Bronchial epithelial cell (primary cell): ENCODE data around the gene HOXB9. TPM values are rescaled to one million over a fixed set of nuclear protein-coding genes. Genes with fewer than 3 reads are reported as not detected.

Experiments
- DNase-seq: peaks from one replicate; pipeline ENCODE4 v3.0.0-alpha.2; 2010; ENCODE audit warnings: low read depth
- FAIRE-seq: peaks from 2 replicates; lab custom pipeline; 2011; peaks lifted over from hg19 to GRCh38; lab: Jason Lieb, UNC
- H3K27me3 ChIP-seq: 2 replicates; pipeline ENCODE4 v1.5.1; 2011; ENCODE audit warnings: low read length; ENCODE audit not compliant: control insufficient read depth, insufficient read depth
- H3K36me3 ChIP-seq: 2 replicates; pipeline ENCODE4 v1.5.1; 2011; ENCODE audit warnings: low read length; ENCODE audit not compliant: control insufficient read depth, insufficient read depth
- H3K4me3 ChIP-seq: 2 replicates; pipeline ENCODE4 v1.5.1; 2011; ENCODE audit warnings: mild to moderate bottlenecking, low read depth, low read length, control low read depth
- total RNA-seq: library from RNA; depleted of rRNA; stranded (reverse); fragments of >200 nt; gene quantifications from 2 replicates; pipeline ENCODE4 v1.2.1, GENCODE V29; 2014
- TF ChIP-seq, protein P1 (sequence below): IDR thresholded peaks from 2 replicates; pipeline ENCODE4 v1.5.1; 2011; ENCODE audit warnings: mild to moderate bottlenecking, moderate library complexity, low read length, control low read depth, inconsistent platforms; ENCODE audit not compliant: insufficient read depth, severe bottlenecking

Gene HOXB9
- total RNA-seq, 1 donor from 2014 or later, result not detected

DNA sequence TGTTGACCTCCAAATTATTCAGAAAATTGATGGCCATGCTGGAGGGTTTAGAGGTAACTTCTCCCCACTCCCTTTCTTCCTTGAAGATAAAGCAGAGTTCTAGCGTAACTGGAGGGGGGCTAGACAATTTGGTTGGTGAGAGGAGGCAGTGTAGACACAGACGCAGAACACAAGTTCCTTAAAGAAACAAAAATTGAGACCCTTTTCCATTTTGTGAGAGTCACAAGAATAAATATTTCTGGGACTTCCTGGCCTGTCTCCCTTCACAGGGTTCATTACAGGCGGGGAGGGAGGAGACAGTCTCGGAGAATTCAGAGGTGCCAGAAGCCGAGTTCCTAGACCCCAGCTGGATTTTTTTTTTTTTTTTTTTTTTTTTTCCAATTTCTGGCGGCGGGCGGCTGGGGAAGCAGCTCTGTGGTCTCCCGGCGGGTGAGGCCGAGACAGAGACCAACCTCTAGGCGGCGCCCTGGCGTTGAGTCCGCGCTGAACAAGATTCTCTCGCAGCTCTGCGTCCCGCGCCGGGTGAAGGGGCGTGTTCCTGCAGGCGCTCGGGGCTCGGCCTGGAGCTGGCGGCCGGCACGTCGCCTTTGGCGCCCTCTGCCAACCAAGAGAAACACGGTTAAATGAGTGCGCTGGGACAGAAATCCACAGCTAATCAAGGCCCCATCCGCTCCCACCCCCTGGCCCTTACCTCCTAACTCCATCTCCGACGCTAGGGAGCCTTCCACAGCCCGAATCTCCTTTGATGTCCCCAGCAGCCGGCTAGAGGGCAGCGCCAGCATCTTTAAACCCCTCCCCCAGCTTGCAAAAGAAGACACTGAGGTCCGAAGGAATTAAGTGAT is 10.2 kb upstream of the HOXB9 start:
- DNase-seq (peak; percentile 10), FAIRE-seq (no peak)
- TF ChIP-seq, protein P1, sequence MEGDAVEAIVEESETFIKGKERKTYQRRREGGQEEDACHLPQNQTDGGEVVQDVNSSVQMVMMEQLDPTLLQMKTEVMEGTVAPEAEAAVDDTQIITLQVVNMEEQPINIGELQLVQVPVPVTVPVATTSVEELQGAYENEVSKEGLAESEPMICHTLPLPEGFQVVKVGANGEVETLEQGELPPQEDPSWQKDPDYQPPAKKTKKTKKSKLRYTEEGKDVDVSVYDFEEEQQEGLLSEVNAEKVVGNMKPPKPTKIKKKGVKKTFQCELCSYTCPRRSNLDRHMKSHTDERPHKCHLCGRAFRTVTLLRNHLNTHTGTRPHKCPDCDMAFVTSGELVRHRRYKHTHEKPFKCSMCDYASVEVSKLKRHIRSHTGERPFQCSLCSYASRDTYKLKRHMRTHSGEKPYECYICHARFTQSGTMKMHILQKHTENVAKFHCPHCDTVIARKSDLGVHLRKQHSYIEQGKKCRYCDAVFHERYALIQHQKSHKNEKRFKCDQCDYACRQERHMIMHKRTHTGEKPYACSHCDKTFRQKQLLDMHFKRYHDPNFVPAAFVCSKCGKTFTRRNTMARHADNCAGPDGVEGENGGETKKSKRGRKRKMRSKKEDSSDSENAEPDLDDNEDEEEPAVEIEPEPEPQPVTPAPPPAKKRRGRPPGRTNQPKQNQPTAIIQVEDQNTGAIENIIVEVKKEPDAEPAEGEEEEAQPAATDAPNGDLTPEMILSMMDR, result peak; percentile 51
- H3K27me3 ChIP-seq, result peaks cover 85% of the 10 kb centered on the region
- no peaks in the 10 kb centered on the region for H3K36me3 ChIP-seq
- H3K4me3 ChIP-seq, result no peak overlapping the region

DNA sequence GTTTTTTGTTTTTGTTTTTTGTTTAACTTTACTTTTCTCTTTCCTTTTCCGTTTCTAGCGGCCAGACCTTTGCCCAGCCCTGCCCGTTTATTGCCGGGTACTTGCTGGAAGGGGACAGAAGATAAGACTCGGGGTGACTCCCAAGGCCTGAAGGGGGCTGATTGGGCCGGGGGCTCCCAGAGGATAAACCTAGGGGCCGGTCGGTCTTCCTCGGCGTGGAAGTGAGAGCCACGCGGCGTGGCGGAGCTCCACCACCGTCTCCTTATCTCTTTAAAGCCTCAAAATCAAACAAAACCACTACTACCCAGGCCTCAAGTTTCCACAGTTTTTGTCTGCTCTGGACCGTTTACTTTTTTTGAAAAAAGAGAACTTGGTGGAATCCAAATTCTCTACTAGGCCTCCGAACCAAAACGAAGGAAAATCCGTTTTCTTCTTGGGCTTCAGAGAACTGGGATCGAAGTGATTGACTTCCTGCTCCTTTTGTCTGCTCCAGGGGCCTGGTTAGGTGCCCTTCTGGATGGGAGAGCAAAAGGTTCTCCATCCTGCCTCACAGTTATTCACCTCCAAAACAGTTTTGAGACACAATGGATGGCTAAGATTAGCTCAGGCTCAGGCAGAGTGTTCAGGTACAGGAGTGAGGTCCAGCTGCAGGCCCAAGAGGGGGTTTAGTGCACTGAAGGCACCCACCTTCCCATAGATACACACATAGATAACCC is 8.5 kb upstream of the HOXB9 start:
- TF ChIP-seq, protein P1, result no peak
- no peak for FAIRE-seq
- H3K36me3 ChIP-seq, result no peaks in the 10 kb centered on the region

DNA sequence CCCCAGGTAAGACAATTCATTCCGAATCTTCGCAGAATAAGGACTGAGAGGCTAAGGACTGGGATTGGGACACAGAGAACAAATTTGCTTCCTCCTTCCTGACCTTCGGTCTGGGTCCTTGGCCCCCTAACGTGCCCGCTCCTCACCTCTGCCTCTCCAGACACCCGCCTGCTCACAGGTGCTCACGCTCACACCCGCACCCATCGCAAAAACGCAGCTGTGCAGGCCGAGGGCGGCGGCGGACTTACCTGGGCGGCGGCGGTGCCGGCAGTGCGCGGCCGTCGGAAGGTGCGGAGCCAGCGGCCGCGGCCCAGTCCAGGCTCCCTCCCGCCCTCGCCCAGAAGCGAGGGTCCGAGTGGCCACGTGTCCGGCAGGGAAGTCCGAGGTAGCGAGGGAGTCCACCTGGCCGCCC is 7.1 kb upstream of the HOXB9 start:
- Histone ChIP-seq H3K27me3 (peaks cover 92% of the 10 kb centered on the region), H3K36me3 (no peaks in the 10 kb centered on the region), H3K4me3 (no peak overlapping the region)
- no peak for FAIRE-seq
- DNase-seq, result no peak
- TF ChIP-seq, protein P1, result no peak

More for the DNA sequence above, 8.5 kb upstream of the HOXB9 start:
- no peak for DNase-seq
- Histone ChIP-seq H3K27me3 (peaks cover 88% of the 10 kb centered on the region), H3K4me3 (no peak overlapping the region)

DNA sequence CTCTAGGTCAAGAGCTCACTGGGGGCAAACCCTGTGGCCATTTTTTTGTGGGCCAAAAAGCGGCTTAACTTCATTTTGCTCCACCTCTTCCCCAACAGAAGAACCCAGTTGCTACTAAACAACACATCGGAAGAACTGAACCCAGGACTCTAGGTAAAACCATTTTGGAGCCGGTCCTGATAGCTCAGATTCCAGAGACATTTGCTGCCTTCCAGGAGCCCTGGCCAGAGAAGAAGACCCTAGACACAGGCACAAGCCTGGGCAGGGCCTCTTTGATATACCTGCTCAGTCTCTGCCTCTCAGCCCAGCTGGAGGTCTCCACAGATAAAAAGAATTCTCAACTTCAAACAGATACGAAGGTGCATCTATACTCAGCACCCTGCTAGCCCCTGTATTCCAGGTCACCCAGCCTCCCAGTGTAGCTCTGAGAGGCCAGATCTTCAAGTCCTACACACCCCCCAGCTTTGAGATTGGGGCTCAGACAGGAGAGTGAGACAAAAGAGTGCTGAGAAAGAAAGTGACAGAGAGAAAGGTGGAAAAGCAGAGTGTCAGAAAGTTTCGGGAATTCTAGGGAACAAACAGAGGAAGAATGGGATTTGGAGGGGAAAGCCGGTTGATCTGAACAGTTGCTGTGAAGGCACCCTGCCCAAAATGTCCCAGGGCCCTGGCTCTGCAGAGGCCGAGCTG is 6.6 kb upstream of the HOXB9 start:
- no peak for DNase-seq
- FAIRE-seq, result no peak
- Histone ChIP-seq H3K36me3 (no peaks in the 10 kb centered on the region), H3K27me3 (peaks cover 93% of the 10 kb centered on the region), H3K4me3 (no peak overlapping the region)
- TF ChIP-seq, protein P1, result no peak

DNA sequence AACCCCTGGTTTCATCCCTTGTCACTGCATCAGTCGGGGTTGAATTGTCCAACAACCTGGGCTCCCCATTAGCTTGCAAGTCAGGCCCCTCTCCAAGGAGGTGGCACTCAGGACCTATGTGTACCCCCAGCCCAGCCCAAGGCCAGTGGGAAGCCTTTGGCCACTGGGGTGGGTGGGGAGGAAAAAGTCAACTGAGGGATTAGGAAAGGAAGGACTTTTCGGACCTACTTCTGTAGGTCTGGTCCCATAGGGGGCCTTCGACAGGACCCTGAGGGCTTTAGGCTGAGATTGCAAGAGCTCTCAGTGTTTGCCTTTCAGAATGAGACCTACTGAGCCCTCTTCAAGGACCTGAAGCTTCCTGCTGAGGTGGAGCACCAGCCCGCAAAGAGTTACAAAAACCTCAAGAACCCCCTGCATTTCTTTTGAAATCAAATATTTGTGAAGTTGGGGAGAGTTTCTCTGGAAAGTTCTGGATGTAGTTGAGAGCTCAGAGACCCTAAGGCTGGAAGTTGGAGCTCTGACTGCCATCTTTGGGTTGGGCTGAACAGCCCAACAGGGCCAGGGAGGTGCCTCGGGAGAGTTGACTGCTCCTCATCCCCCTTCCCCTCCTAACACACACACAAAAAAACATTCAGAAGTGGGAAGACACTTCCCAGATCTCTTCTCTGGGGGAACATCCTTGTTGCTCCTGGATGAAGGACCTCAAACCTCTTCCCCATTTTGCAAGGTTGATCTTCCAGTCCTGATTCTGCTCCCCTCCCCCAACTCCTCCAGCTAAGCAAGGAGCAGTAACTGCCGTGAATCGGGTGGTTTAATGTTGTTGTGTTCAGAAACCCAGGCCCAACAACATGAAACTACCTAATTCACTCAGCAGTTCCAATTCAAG is 5.8 kb upstream of the HOXB9 start:
- H3K27me3 ChIP-seq, result peaks cover 92% of the 10 kb centered on the region
- FAIRE-seq (no peak), DNase-seq (no peak)
- no peak overlapping the region for H3K4me3 ChIP-seq
- no peaks in the 10 kb centered on the region for H3K36me3 ChIP-seq
- TF ChIP-seq, protein P1, result no peak
